D721Med (cell line): ENCODE measurements around the gene NOB1.

ENCODE experiments used
- DNase-seq: peaks from one replicate; pipeline ENCODE4 v3.0.0; 2011; ENCODE audit warnings: low spot score; ENCODE audit not compliant: insufficient read length
- FAIRE-seq: peaks from 2 replicates; lab custom pipeline; 2011; peaks lifted over from hg19 to GRCh38; lab: Jason Lieb, UNC
- TF ChIP-seq, protein P1 (sequence below): IDR thresholded peaks from 2 replicates; pipeline ENCODE4 v1.5.1; 2012; ENCODE audit warnings: mild to moderate bottlenecking, control low read depth; ENCODE audit not compliant: insufficient read depth; ENCODE audit errors: missing control alignments

The NOB1 gene

DNA sequence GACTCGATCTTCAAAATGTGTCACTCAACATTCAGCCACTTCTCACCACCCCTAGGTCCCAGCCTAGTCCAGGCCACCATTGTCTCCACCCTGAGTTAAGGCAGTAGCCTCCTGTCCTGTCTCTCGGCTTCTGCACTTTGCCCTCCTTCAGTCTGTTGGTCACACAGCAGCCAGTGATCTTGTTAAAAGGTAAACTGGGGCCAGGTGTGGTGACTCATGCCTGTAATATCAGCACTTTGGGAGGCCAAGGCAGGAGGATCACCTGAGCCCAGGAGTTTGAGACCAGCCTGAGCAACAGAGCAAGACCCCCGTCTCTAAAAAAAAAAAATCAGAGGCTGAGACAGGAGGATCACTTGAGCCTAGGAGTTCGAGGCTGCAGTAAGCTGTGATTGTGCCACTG, 33.2 kb upstream of the NOB1 start:
- FAIRE-seq, result no peak
- TF ChIP-seq, protein P1, sequence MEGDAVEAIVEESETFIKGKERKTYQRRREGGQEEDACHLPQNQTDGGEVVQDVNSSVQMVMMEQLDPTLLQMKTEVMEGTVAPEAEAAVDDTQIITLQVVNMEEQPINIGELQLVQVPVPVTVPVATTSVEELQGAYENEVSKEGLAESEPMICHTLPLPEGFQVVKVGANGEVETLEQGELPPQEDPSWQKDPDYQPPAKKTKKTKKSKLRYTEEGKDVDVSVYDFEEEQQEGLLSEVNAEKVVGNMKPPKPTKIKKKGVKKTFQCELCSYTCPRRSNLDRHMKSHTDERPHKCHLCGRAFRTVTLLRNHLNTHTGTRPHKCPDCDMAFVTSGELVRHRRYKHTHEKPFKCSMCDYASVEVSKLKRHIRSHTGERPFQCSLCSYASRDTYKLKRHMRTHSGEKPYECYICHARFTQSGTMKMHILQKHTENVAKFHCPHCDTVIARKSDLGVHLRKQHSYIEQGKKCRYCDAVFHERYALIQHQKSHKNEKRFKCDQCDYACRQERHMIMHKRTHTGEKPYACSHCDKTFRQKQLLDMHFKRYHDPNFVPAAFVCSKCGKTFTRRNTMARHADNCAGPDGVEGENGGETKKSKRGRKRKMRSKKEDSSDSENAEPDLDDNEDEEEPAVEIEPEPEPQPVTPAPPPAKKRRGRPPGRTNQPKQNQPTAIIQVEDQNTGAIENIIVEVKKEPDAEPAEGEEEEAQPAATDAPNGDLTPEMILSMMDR, result no peak
- no peak for DNase-seq

- FAIRE-seq, result no peak
- no peak for DNase-seq
These were observed 29.9 kb upstream of the NOB1 start for GRCh38 chr16:69784586-69784985.

GRCh38 chr16:69781118-69781517, 26.4 kb upstream of the NOB1 start:
- TF ChIP-seq, protein P1, result no peak
- no peak for FAIRE-seq
- no peak for DNase-seq

More at GRCh38 chr16:69784586-69784985, 29.9 kb upstream of the NOB1 start:
- TF ChIP-seq, protein P1, result no peak

- TF ChIP-seq, protein P1, result no peak
- DNase-seq (no peak), FAIRE-seq (no peak)
These were observed 25.0 kb upstream of the NOB1 start for GRCh38 chr16:69779724-69780123.

DNA sequence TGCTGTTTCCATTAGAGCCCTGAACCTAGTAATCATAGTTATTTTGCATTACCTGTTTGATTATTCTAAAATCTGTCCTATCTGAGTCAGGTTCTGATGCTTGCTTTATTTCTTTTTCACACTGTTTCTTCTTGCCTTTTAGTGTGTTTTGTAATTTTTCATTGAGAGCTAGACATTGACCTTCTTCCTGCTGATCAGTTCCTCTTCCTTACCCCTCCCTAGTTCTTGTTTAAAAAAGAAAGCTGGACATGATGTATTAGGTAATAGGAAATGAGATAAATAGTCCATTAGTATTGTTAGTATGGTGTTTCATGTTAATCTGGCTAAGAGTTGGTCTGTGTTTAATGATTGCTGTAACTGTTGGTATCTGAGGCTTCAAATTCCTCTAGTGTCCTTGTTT, 20.8 kb upstream of the NOB1 start:
- DNase-seq (no peak), FAIRE-seq (no peak)

DNA sequence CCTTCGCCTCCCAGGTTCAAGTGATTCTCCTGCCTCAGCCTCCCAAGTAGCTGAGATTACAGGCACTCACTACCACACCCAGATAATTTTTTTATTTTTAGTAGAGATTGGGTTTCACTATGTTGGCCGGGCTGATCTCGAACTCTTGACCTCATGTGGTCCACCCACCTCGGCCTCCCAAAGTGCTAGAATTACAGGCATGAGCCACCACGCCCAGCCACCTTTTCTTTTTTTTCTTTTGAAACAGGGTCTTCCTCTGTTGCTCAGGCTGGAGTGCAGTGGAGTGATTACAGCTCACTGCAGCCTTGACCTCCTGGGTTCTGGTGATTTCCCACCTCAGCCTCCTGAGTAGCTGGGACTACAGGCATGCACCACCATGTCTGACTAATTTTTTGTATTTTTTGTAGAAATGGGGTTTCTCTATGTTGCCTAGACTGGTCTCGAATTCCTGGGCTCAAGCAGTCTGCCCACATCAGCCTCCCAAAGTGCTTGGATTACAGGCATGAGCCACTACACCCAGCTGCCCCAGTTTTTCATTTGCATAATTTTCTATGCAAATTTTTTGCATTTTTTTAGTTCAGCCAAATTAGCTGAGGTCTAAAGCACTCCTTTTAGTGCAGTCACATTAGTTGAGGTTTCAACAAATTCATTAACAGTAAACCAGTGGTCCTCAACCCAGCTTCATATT, 18.7 kb upstream of the NOB1 start:
- no peak for FAIRE-seq
- TF ChIP-seq, protein P1, result no peak
- DNase-seq, result no peak

More for the DNA sequence above, 20.8 kb upstream of the NOB1 start:
- TF ChIP-seq, protein P1, result no peak

DNA sequence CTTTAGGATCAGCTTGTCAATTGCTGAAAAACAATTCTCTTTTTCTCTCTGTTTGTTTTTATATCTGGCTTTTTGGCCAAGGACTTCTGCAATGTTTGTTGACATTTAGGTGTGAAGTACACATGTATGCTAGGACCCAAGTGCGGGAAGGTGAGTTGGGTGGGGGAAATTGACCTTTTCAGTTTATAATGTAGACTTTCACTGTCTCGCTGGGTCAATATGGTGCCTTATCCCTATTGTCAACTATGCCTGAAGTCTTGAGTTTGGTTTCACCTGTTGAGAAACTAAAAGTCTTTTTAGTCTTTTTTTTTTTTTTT, 16.9 kb upstream of the NOB1 start:
- no peak for DNase-seq
- no peak for FAIRE-seq
- TF ChIP-seq, protein P1, result no peak
